HEK293 (cell line): Measurements from ENCODE around the gene CKS1B.

Experiments
- CTCF ChIA-PET: fragments of 350-600 bp; formaldehyde crosslinking; extraction: SDS; loops from one replicate; lab custom pipeline; 2021; ENCODE audit warnings: antibody characterized with exemption; lab: Yijun Ruan, JAX
- POLR2A ChIA-PET: fragments of 300-600 bp; formaldehyde crosslinking; extraction: SDS; loops from one replicate; lab custom pipeline; 2020; ENCODE audit warnings: antibody characterized with exemption, inconsistent platforms; lab: Yijun Ruan, JAX
- H3K27ac ChIP-seq: fragments of 200-500 bp; sonication (Bioruptor generic); 2 replicates; pipeline ENCODE4 v1.5.1; 2014; ENCODE audit warnings: low read depth, low read length, control low read depth, inconsistent platforms; ENCODE audit errors: extremely low read depth
- H3K36me3 ChIP-seq, 2 experiments: fragments of 200-500 bp in 1 of 2; sonication (Bioruptor generic) in 1 of 2; 1 replicate in 1 of 2; 2 replicates in 1 of 2; pipeline ENCODE4 v1.5.1; 2014 to 2017; ENCODE audit warnings: inconsistent platforms in 2 of 2, low read length in 2 of 2; ENCODE audit not compliant: control insufficient read depth in 2 of 2, insufficient read depth in 1 of 2
- H3K4me1 ChIP-seq: fragments of 200-500 bp; sonication (Bioruptor generic); 2 replicates; pipeline ENCODE4 v1.5.1; 2014; ENCODE audit warnings: mild to moderate bottlenecking, low read length, inconsistent platforms; ENCODE audit not compliant: control insufficient read depth, insufficient read depth
- H3K4me3 ChIP-seq: 2 replicates; pipeline ENCODE4 v1.5.1; 2011; ENCODE audit warnings: low read depth, mild to moderate bottlenecking, control low read depth, low read length, moderate library complexity
- H3K9me3 ChIP-seq: fragments of 200-500 bp; sonication (Bioruptor generic); 2 replicates; pipeline ENCODE4 v1.5.1; 2014; ENCODE audit warnings: low read depth, low read length, inconsistent platforms; ENCODE audit not compliant: control insufficient read depth, insufficient read depth
- BCL11B ChIP-seq: fragments of 450-650 bp; formaldehyde crosslinking; IDR thresholded peaks from 2 replicates; pipeline ENCODE4 v1.5.1; 2016; ENCODE audit warnings: low read depth, missing biosample characterization, missing genetic modification characterization
- GLIS2 ChIP-seq: fragments of 450-650 bp; formaldehyde crosslinking; IDR thresholded peaks from 2 replicates; pipeline ENCODE4 v1.5.1; 2016; ENCODE audit warnings: missing biosample characterization, missing genetic modification characterization
- INSM2 ChIP-seq: fragments of 450-650 bp; formaldehyde crosslinking; IDR thresholded peaks from 2 replicates; pipeline ENCODE4 v1.5.1; 2016; ENCODE audit warnings: missing biosample characterization, missing genetic modification characterization
- KLF1 ChIP-seq: fragments of 450-650 bp; formaldehyde crosslinking; IDR thresholded peaks from 2 replicates; pipeline ENCODE4 v1.5.1; 2016; ENCODE audit warnings: missing biosample characterization, missing genetic modification characterization
- KLF8 ChIP-seq: fragments of 450-650 bp; formaldehyde crosslinking; IDR thresholded peaks from 2 replicates; pipeline ENCODE4 v1.5.1; 2016; ENCODE audit warnings: missing biosample characterization, missing genetic modification characterization
- PATZ1 ChIP-seq: fragments of 450-650 bp; formaldehyde crosslinking; IDR thresholded peaks from 2 replicates; pipeline ENCODE4 v1.5.1; 2016; ENCODE audit warnings: missing biosample characterization, missing genetic modification characterization
- SP3 ChIP-seq: fragments of 450-650 bp; formaldehyde crosslinking; IDR thresholded peaks from 2 replicates; pipeline ENCODE4 v1.5.1; 2016; ENCODE audit warnings: missing biosample characterization, missing genetic modification characterization
- ZBTB17 ChIP-seq: fragments of 450-650 bp; formaldehyde crosslinking; IDR thresholded peaks from 2 replicates; pipeline ENCODE4 v1.5.1; 2016; ENCODE audit warnings: missing biosample characterization, missing genetic modification characterization
- ZBTB26 ChIP-seq: fragments of 450-650 bp; formaldehyde crosslinking; optimal IDR thresholded peaks from 2 replicates; pipeline ENCODE3; 2016; ENCODE audit warnings: missing biosample characterization, mild to moderate bottlenecking, missing genetic modification characterization
- ZBTB6 ChIP-seq: fragments of 450-650 bp; formaldehyde crosslinking; IDR thresholded peaks from 2 replicates; pipeline ENCODE4 v1.5.1; 2017; ENCODE audit warnings: missing biosample characterization, missing genetic modification characterization
- ZBTB8A ChIP-seq: fragments of 450-650 bp; formaldehyde crosslinking; IDR thresholded peaks from 2 replicates; pipeline ENCODE4 v1.5.1; 2016; ENCODE audit warnings: missing biosample characterization, missing genetic modification characterization
- ZFP41 ChIP-seq: fragments of 450-650 bp; formaldehyde crosslinking; IDR thresholded peaks from 2 replicates; pipeline ENCODE4 v1.5.1; 2016; ENCODE audit warnings: missing biosample characterization, missing genetic modification characterization, borderline replicate concordance
- ZNF133 ChIP-seq: fragments of 450-650 bp; formaldehyde crosslinking; IDR thresholded peaks from 2 replicates; pipeline ENCODE4 v1.5.1; 2016; ENCODE audit warnings: missing biosample characterization, missing genetic modification characterization
- ZNF366 ChIP-seq: fragments of 450-650 bp; formaldehyde crosslinking; conservative IDR thresholded peaks from 2 replicates; pipeline ENCODE4 v1.5.1; 2016; ENCODE audit warnings: missing biosample characterization, missing genetic modification characterization
- ZNF549 ChIP-seq: fragments of 450-650 bp; IDR thresholded peaks from 2 replicates; pipeline ENCODE4 v1.5.1; 2018; ENCODE audit warnings: missing biosample characterization, missing genetic modification characterization, mild to moderate bottlenecking, inconsistent platforms, moderate library complexity
- ZNF561 ChIP-seq: fragments of 450-650 bp; IDR thresholded peaks from 2 replicates; pipeline ENCODE4 v1.5.1; 2018; ENCODE audit warnings: missing biosample characterization, missing genetic modification characterization, borderline replicate concordance
- TF ChIP-seq, protein P1 (sequence below): fragments of 450-650 bp; formaldehyde crosslinking; IDR thresholded peaks from 2 replicates; pipeline ENCODE4 v1.5.1; 2016; ENCODE audit warnings: missing biosample characterization, missing genetic modification characterization
- TF ChIP-seq, protein P2 (sequence below): fragments of 450-650 bp; formaldehyde crosslinking; IDR thresholded peaks from 2 replicates; pipeline ENCODE4 v1.5.1; 2017; ENCODE audit warnings: missing biosample characterization, missing genetic modification characterization
- TF ChIP-seq, protein P3 (sequence below): fragments of 450-650 bp; formaldehyde crosslinking; IDR thresholded peaks from 2 replicates; pipeline ENCODE4 v1.5.1; 2017; ENCODE audit warnings: missing biosample characterization, mild to moderate bottlenecking, missing genetic modification characterization, moderate library complexity

CKS1B gene

GRCh38 chr1:155005076-155006011 is 30.9 kb downstream of the CKS1B start:
- TF ChIP-seq, protein P1, sequence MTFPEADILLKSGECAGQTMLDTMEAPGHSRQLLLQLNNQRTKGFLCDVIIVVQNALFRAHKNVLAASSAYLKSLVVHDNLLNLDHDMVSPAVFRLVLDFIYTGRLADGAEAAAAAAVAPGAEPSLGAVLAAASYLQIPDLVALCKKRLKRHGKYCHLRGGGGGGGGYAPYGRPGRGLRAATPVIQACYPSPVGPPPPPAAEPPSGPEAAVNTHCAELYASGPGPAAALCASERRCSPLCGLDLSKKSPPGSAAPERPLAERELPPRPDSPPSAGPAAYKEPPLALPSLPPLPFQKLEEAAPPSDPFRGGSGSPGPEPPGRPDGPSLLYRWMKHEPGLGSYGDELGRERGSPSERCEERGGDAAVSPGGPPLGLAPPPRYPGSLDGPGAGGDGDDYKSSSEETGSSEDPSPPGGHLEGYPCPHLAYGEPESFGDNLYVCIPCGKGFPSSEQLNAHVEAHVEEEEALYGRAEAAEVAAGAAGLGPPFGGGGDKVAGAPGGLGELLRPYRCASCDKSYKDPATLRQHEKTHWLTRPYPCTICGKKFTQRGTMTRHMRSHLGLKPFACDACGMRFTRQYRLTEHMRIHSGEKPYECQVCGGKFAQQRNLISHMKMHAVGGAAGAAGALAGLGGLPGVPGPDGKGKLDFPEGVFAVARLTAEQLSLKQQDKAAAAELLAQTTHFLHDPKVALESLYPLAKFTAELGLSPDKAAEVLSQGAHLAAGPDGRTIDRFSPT: peak; percentile 32; the same call in 1 of the 2 replicates
- 0 out of 2 replicates have a peak, but pooled peaks have one; percentile 10 for TF ChIP-seq KLF1
- TF ChIP-seq, protein P2, sequence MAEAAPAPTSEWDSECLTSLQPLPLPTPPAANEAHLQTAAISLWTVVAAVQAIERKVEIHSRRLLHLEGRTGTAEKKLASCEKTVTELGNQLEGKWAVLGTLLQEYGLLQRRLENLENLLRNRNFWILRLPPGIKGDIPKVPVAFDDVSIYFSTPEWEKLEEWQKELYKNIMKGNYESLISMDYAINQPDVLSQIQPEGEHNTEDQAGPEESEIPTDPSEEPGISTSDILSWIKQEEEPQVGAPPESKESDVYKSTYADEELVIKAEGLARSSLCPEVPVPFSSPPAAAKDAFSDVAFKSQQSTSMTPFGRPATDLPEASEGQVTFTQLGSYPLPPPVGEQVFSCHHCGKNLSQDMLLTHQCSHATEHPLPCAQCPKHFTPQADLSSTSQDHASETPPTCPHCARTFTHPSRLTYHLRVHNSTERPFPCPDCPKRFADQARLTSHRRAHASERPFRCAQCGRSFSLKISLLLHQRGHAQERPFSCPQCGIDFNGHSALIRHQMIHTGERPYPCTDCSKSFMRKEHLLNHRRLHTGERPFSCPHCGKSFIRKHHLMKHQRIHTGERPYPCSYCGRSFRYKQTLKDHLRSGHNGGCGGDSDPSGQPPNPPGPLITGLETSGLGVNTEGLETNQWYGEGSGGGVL: no peak
- TF ChIP-seq BCL11B: 0 out of 2 replicates have a peak, but pooled peaks have one; percentile 60
- Histone ChIP-seq H3K36me3 (no peaks in the 10 kb centered on the region), H3K27ac (peak overlapping the region; percentile 87; the same call in 1 of the 2 replicates), H3K9me3 (no peaks in the 10 kb centered on the region), H3K4me3 (no peak overlapping the region), H3K4me1 (peaks cover 6% of the 10 kb centered on the region)
- ChIA-PET POLR2A (interaction anchor here (1.5 to 2.1 kb wide), 2 partner anchors 12 to 22 kb away, joined by 7 to 9 read pairs; partner anchors contain the start of gene FLAD1), CTCF (interaction anchor here (1.2 to 3.5 kb wide), 3 partner anchors 12 to 80 kb away, joined by 3 to 30 read pairs (median 11); no protein-coding TSS in a partner anchor)

- ChIA-PET CTCF (interaction anchor here (0.9 to 3.5 kb wide), 2 partner anchors 11 kb away, joined by 3 to 30 read pairs; no protein-coding TSS in a partner anchor), POLR2A (interaction anchor here (1.5 kb wide), 1 partner anchor 10 kb away, joined by 7 read pairs; no protein-coding TSS in a partner anchor)
- no peaks in the 10 kb centered on the region for H3K9me3 ChIP-seq
- H3K4me1 ChIP-seq: peaks cover 8% of the 10 kb centered on the region
- H3K36me3 ChIP-seq: peaks cover 0 to 2% of the 10 kb centered on the region in 2 experiments; a peak in 1 of 3 replicates
- no peak overlapping the region for H3K4me3 ChIP-seq
- peak overlapping the region; percentile 41; the same call in 1 of the 2 replicates for H3K27ac ChIP-seq
- no peak for TF ChIP-seq ZBTB6
- TF ChIP-seq GLIS2: no peak
- no peak for TF ChIP-seq ZFP41 (tag by site-specific recombination)
- no peak for TF ChIP-seq ZNF133 (tag by site-specific recombination)
- TF ChIP-seq, protein P3, sequence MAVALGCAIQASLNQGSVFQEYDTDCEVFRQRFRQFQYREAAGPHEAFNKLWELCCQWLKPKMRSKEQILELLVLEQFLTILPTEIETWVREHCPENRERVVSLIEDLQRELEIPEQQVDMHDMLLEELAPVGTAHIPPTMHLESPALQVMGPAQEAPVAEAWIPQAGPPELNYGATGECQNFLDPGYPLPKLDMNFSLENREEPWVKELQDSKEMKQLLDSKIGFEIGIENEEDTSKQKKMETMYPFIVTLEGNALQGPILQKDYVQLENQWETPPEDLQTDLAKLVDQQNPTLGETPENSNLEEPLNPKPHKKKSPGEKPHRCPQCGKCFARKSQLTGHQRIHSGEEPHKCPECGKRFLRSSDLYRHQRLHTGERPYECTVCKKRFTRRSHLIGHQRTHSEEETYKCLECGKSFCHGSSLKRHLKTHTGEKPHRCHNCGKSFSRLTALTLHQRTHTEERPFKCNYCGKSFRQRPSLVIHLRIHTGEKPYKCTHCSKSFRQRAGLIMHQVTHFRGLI (tag by site-specific recombination): no peak
- peak; percentile 57 for TF ChIP-seq SP3
- TF ChIP-seq ZBTB8A (tag by site-specific recombination): no peak
- no peak for TF ChIP-seq ZNF549 (tag by site-specific recombination)
- no peak for TF ChIP-seq ZNF561 (tag by site-specific recombination)
- peak; percentile 66 for TF ChIP-seq ZNF366 (tag by site-specific recombination)
- TF ChIP-seq ZBTB26: no peak
- no peak for TF ChIP-seq INSM2 (tag by site-specific recombination)
- 0 out of 2 replicates have a peak, but pooled peaks have one; percentile 41 for TF ChIP-seq PATZ1
- TF ChIP-seq ZBTB17 (tag by site-specific recombination): peak; percentile 97
- TF ChIP-seq BCL11B: peak; percentile 67
- TF ChIP-seq KLF1: no peak
- 0 out of 2 replicates have a peak, but pooled peaks have one; percentile 51 for TF ChIP-seq KLF8 (tag by site-specific recombination)
Measured at GRCh38 chr1:155006601-155007101, 32.2 kb downstream of the CKS1B start.
